A549 (cell line): Measurements from ENCODE around the gene IGLON5. TPM values are rescaled to one million over a fixed set of nuclear protein-coding genes. Genes with fewer than 3 reads are reported as not detected.

Experiments used
- ATAC-seq, 2 experiments: fragments of 200-7000 bp in 1 of 2; fragments of >200 bp in 1 of 2; cut with Nextera tagmentation in 1 of 2; cut with Tn5 transposase in 1 of 2; 3 replicates each; pipeline versions ENCODE4 v1.8.0 to v1.9.1; 2018 to 2020; ENCODE audit warnings: mild to moderate bottlenecking in 1 of 2, moderate library complexity in 1 of 2
- CTCF ChIA-PET: fragments of 300-600 bp; sonication (Branson Sonifier 250); formaldehyde crosslinking; extraction: SDS; loops from one replicate; lab custom pipeline; 2021; ENCODE audit warnings: antibody characterized with exemption, inconsistent platforms; lab: Yijun Ruan, JAX
- POLR2A ChIA-PET: fragments of 350-600 bp; formaldehyde crosslinking; extraction: SDS; loops from one replicate; lab custom pipeline; 2021; ENCODE audit warnings: antibody characterized with exemption, inconsistent platforms; lab: Yijun Ruan, JAX
- DNase-seq, 2 experiments: peaks; one replicate each; pipeline versions ENCODE4 v3.0.0 to v3.0.0-alpha.2; 2011 to 2016; ENCODE audit warnings: low read depth in 1 of 2, low spot score in 1 of 2
- FAIRE-seq: peaks from 2 replicates; lab custom pipeline; 2011; peaks lifted over from hg19 to GRCh38; lab: Jason Lieb, UNC
- H3K27ac ChIP-seq, 2 experiments: fragments of >200 bp; sonication (Bioruptor Twin); formaldehyde crosslinking; 3 replicates each; pipeline ENCODE4 v1.5.1; 2016 to 2017
- H3K4me1 ChIP-seq: fragments of >200 bp; sonication (Bioruptor Twin); formaldehyde crosslinking; 3 replicates; pipeline ENCODE4 v1.6.1; 2016
- H3K4me2 ChIP-seq: fragments of >200 bp; sonication (Bioruptor Twin); formaldehyde crosslinking; 3 replicates; pipeline ENCODE4 v1.6.1; 2016
- H3K4me3 ChIP-seq: fragments of >200 bp; sonication (Bioruptor Twin); formaldehyde crosslinking; 3 replicates; pipeline ENCODE4 v1.5.1; 2016
- H3K9me3 ChIP-seq: fragments of >200 bp; sonication (Bioruptor Twin); formaldehyde crosslinking; 3 replicates; pipeline ENCODE4 v1.6.1; 2016
- CBX2 ChIP-seq: fragments of 200-600 bp; sonication (generic); IDR thresholded peaks from 2 replicates; pipeline ENCODE4 v1.6.1; 2016; ENCODE audit warnings: low read depth, mild to moderate bottlenecking, borderline replicate concordance
- CBX8 ChIP-seq: fragments of 200-600 bp; sonication (generic); IDR thresholded peaks from 2 replicates; pipeline ENCODE4 v1.6.1; 2016
- CHD2 ChIP-seq: fragments of 150-350 bp; IDR thresholded peaks from 2 replicates; pipeline ENCODE4 v1.6.1; 2014; ENCODE audit warnings: low read length; ENCODE audit not compliant: partially characterized antibody
- CHD4 ChIP-seq: fragments of 200-600 bp; sonication (generic); IDR thresholded peaks from 2 replicates; pipeline ENCODE4 v1.6.1; 2016; ENCODE audit warnings: antibody characterized with exemption, mild to moderate bottlenecking, borderline replicate concordance
- EHF ChIP-seq: fragments of 250-450 bp; sonication (Bioruptor Pico); IDR thresholded peaks from 2 replicates; pipeline ENCODE4 v1.5.0; 2020; ENCODE audit warnings: mild to moderate bottlenecking
- EHMT2 ChIP-seq: fragments of 200-600 bp; sonication (generic); IDR thresholded peaks from 2 replicates; pipeline ENCODE4 v1.6.1; 2016; ENCODE audit warnings: antibody characterized with exemption, low read depth, mild to moderate bottlenecking, moderate library complexity
- EP300 ChIP-seq, 2 experiments: fragments of >200 bp; sonication (Bioruptor Twin); formaldehyde crosslinking; IDR thresholded peaks; 2 replicates in 1 of 2; 3 replicates in 1 of 2; pipeline ENCODE4 v1.6.1; 2016 to 2017
- ESRRA ChIP-seq: fragments of 150-350 bp; IDR thresholded peaks from 2 replicates; pipeline ENCODE4 v1.6.1; 2014; ENCODE audit warnings: mild to moderate bottlenecking, low read length, borderline replicate concordance
- FOSB ChIP-seq: fragments of 250-450 bp; sonication (Bioruptor Pico); IDR thresholded peaks from 2 replicates; pipeline ENCODE4 v1.5.0; 2020; ENCODE audit warnings: mild to moderate bottlenecking, moderate library complexity
- HEYL ChIP-seq: fragments of 250-450 bp; sonication (Bioruptor Pico); IDR thresholded peaks from 2 replicates; pipeline ENCODE4 v1.8.0; 2021; ENCODE audit warnings: mild to moderate bottlenecking, moderate library complexity
- HOXA7 ChIP-seq: fragments of 250-450 bp; sonication (Bioruptor Pico); IDR thresholded peaks from 2 replicates; pipeline ENCODE4 v1.5.0; 2020; ENCODE audit warnings: mild to moderate bottlenecking, moderate library complexity
- HOXB5 ChIP-seq: fragments of 250-450 bp; sonication (Bioruptor Pico); IDR thresholded peaks from 2 replicates; pipeline ENCODE4 v1.5.0; 2020; ENCODE audit warnings: mild to moderate bottlenecking, moderate library complexity
- JUN ChIP-seq, 2 experiments: fragments of >200 bp; sonication (Bioruptor Twin); formaldehyde crosslinking; IDR thresholded peaks; 2 replicates in 1 of 2; 3 replicates in 1 of 2; pipeline ENCODE4 v1.6.1; 2016 to 2017
- MAFK ChIP-seq: fragments of 450-650 bp; IDR thresholded peaks from 2 replicates; pipeline ENCODE4 v1.6.1; 2014; ENCODE audit not compliant: partially characterized antibody
- MAZ ChIP-seq: fragments of 150-350 bp; IDR thresholded peaks from 2 replicates; pipeline ENCODE4 v1.6.1; 2014; ENCODE audit warnings: antibody characterized with exemption, low read depth, low read length, borderline replicate concordance
- NFE2L2 ChIP-seq: fragments of 150-350 bp; conservative IDR thresholded peaks from 2 replicates; pipeline ENCODE4 v1.6.1; 2014; ENCODE audit warnings: low read length
- PBX3 ChIP-seq: IDR thresholded peaks from 2 replicates; pipeline ENCODE4 v1.6.1; 2012
- POLR2AphosphoS2 ChIP-seq: conservative IDR thresholded peaks from 2 replicates; pipeline ENCODE4 v1.6.1; 2012; ENCODE audit warnings: low read length, improper control_type of control experiment, inconsistent platforms
- RAD21 ChIP-seq, 2 experiments: fragments of >200 bp in 1 of 2; sonication (Bioruptor Twin) in 1 of 2; formaldehyde crosslinking in 1 of 2; IDR thresholded peaks in 1 of 2; conservative IDR thresholded peaks in 1 of 2; 2 replicates in 1 of 2; 3 replicates in 1 of 2; pipeline ENCODE4 v1.6.1; 2012 to 2018; ENCODE audit warnings: inconsistent platforms in 1 of 2
- RARB ChIP-seq: fragments of 250-450 bp; sonication (Bioruptor Pico); IDR thresholded peaks from 2 replicates; pipeline ENCODE4 v1.8.0; 2021; ENCODE audit warnings: mild to moderate bottlenecking, moderate library complexity
- REST ChIP-seq: fragments of 200-600 bp; sonication (generic); IDR thresholded peaks from 2 replicates; pipeline ENCODE4 v1.6.1; 2016; ENCODE audit warnings: antibody characterized with exemption, mild to moderate bottlenecking, moderate library complexity
- RFX5 ChIP-seq: fragments of 450-650 bp; IDR thresholded peaks from 2 replicates; pipeline ENCODE4 v1.7.1; 2014; ENCODE audit warnings: antibody characterized with exemption, mild to moderate bottlenecking, moderate library complexity
- SMC3 ChIP-seq: fragments of >200 bp; sonication (Bioruptor Twin); formaldehyde crosslinking; IDR thresholded peaks from 3 replicates; pipeline ENCODE4 v1.6.1; 2018; ENCODE audit warnings: inconsistent platforms
- TP53 ChIP-seq: fragments of 250-450 bp; sonication (Bioruptor Pico); IDR thresholded peaks from 2 replicates; pipeline ENCODE4 v1.5.0; 2021; ENCODE audit warnings: mild to moderate bottlenecking, moderate library complexity
- ZC3H11A ChIP-seq: fragments of 450-650 bp; IDR thresholded peaks from 2 replicates; pipeline ENCODE4 v1.6.1; 2014; ENCODE audit warnings: antibody characterized with exemption, mild to moderate bottlenecking
- ZFP36 ChIP-seq: fragments of 450-650 bp; IDR thresholded peaks from 2 replicates; pipeline ENCODE4 v1.6.1; 2014; ENCODE audit warnings: borderline replicate concordance; ENCODE audit not compliant: partially characterized antibody
- ZNF302 ChIP-seq: fragments of 250-450 bp; sonication (Bioruptor Pico); IDR thresholded peaks from 2 replicates; pipeline ENCODE4 v1.9.0; 2021; ENCODE audit warnings: inconsistent platforms, mild to moderate bottlenecking, moderate library complexity
- ZSCAN20 ChIP-seq: fragments of 250-450 bp; sonication (Bioruptor Pico); IDR thresholded peaks from 2 replicates; pipeline ENCODE4 v1.8.0; 2022; ENCODE audit warnings: mild to moderate bottlenecking, moderate library complexity
- WGBS: methylation state at CpG from one replicate; pipeline ENCODE4 v1.1.6; 2017; ENCODE audit errors: missing lambda C conversion rate; 5-methylcytosine and 5-hydroxymethylcytosine counted together
- polyA plus RNA-seq, 4 experiments: library from polyadenylated mRNA; depleted of rRNA in 3 of 4; stranded (reverse); fragments of >200 nt; fragmentation: RNase III in 1 of 4; extraction: RNeasy Plus Mini Kit Qiagen cat#74134 plus additional on column Dnase treatment in 1 of 4; gene quantifications; 2 replicates in 3 of 4; 3 replicates in 1 of 4; pipeline ENCODE4 v1.2.3, GENCODE V29; 2011 to 2017
- TF ChIP-seq, protein P1 (sequence below): IDR thresholded peaks from 2 replicates; pipeline ENCODE4 v1.6.1; 2012; ENCODE audit warnings: low read depth, borderline replicate concordance
- TF ChIP-seq, protein P2 (sequence below): fragments of >200 bp; sonication (Bioruptor Twin); formaldehyde crosslinking; IDR thresholded peaks from 3 replicates; pipeline ENCODE4 v1.5.1; 2016
- TF ChIP-seq, protein P3 (sequence below): fragments of >200 bp; sonication (Bioruptor Twin); formaldehyde crosslinking; IDR thresholded peaks from 2 replicates; pipeline ENCODE4 v1.6.1; 2016

Gene IGLON5
- polyA plus RNA-seq, 2 of the 4 experiments (the other 2 are of a cell fraction), result 0.04 to 0.06 TPM

- POLR2A ChIA-PET, result interaction anchor here (0.5 to 2.7 kb wide), 32 partner anchors 11 to 849 kb away, joined by 3 to 59 read pairs (median 4); partner anchors contain the start of genes ETFB, LIM2 and ZNF175
- CTCF ChIA-PET, result interaction anchor here (0.6 to 5.0 kb wide), 20 partner anchors 11 to 1842 kb away, joined by 3 to 46 read pairs (median 4); partner anchors contain the start of genes CLDND2, ETFB and NKG7
- Histone ChIP-seq H3K4me1 (peaks cover 32% of the 10 kb centered on the region), H3K9me3 (no peaks in the 10 kb centered on the region), H3K27ac (peak overlapping the region; percentile 86 to 90), H3K4me2 (peak overlapping the region; percentile 92), H3K4me3 (peak overlapping the region; percentile 64)
- DNase-seq (peak; percentile 92 to 99), ATAC-seq (peak; percentile 81 to 90), FAIRE-seq (no peak)
- 3% methylated on average over 51 of the region's 107 CpGs for WGBS
- TF ChIP-seq ZC3H11A, result no peak
- TF ChIP-seq, protein P1, sequence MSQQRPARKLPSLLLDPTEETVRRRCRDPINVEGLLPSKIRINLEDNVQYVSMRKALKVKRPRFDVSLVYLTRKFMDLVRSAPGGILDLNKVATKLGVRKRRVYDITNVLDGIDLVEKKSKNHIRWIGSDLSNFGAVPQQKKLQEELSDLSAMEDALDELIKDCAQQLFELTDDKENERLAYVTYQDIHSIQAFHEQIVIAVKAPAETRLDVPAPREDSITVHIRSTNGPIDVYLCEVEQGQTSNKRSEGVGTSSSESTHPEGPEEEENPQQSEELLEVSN, result peak; percentile 85
- no peak for TF ChIP-seq ZSCAN20 (CRISPR knock-in tag)
- TF ChIP-seq JUN (IDR thresholded peaks at IDR 0.05), result peak; percentile 69 to 90
- no peak for TF ChIP-seq NFE2L2
- TF ChIP-seq MAZ, result peak; percentile 31; the same call in 1 of the 2 replicates
- TF ChIP-seq RARB (CRISPR knock-in tag), result no peak
- no peak for TF ChIP-seq ESRRA
- peak; percentile 70 for TF ChIP-seq SMC3
- TF ChIP-seq HEYL (CRISPR knock-in tag), result no peak
- TF ChIP-seq POLR2AphosphoS2, result no peak
- no peak; the same call in 1 of the 2 replicates for TF ChIP-seq EHF (CRISPR knock-in tag)
- TF ChIP-seq HOXA7 (CRISPR knock-in tag), result no peak
- peak; percentile 70; the same call in 1 of the 2 replicates for TF ChIP-seq RFX5
- no peak for TF ChIP-seq CHD2
- TF ChIP-seq, protein P2, sequence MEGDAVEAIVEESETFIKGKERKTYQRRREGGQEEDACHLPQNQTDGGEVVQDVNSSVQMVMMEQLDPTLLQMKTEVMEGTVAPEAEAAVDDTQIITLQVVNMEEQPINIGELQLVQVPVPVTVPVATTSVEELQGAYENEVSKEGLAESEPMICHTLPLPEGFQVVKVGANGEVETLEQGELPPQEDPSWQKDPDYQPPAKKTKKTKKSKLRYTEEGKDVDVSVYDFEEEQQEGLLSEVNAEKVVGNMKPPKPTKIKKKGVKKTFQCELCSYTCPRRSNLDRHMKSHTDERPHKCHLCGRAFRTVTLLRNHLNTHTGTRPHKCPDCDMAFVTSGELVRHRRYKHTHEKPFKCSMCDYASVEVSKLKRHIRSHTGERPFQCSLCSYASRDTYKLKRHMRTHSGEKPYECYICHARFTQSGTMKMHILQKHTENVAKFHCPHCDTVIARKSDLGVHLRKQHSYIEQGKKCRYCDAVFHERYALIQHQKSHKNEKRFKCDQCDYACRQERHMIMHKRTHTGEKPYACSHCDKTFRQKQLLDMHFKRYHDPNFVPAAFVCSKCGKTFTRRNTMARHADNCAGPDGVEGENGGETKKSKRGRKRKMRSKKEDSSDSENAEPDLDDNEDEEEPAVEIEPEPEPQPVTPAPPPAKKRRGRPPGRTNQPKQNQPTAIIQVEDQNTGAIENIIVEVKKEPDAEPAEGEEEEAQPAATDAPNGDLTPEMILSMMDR, result peak; percentile 47
- TF ChIP-seq HOXB5 (CRISPR knock-in tag), result peak; percentile 89
- TF ChIP-seq MAFK, result no peak
- no peak for TF ChIP-seq CHD4
- no peak for TF ChIP-seq ZFP36
- no peak for TF ChIP-seq EP300 (IDR thresholded peaks at IDR 0.05)
- TF ChIP-seq PBX3, result 0 out of 2 replicates have a peak, but pooled peaks have one; percentile 14
- TF ChIP-seq EHMT2, result no peak
- TF ChIP-seq CBX8, result no peak
- no peak for TF ChIP-seq FOSB (CRISPR knock-in tag)
- TF ChIP-seq RAD21 (conservative IDR thresholded peaks at IDR 0.05 in 1 of 2, IDR thresholded peaks at IDR 0.05 in 1 of 2), result peak; percentile 16 to 63; a peak in 4 of 5 replicates
- no peak for TF ChIP-seq ZNF302
- TF ChIP-seq, protein P3, sequence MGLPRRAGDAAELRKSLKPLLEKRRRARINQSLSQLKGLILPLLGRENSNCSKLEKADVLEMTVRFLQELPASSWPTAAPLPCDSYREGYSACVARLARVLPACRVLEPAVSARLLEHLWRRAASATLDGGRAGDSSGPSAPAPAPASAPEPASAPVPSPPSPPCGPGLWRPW, result no peak
- no peak for TF ChIP-seq REST
- TF ChIP-seq TP53, result peak; percentile 95; the same call in 1 of the 2 replicates
- TF ChIP-seq CBX2, result no peak
Observed at GRCh38 chr19:51339687-51340656, 28.5 kb downstream of the IGLON5 start.
